SHP77 treated with DMSO at 0.1 percent for 48 hours (cell line): ENCODE measurements around the gene THUMPD2.

Source experiments
- DNase-seq: peaks from one replicate; lab custom pipeline; 2025; lab: John Stamatoyannopoulos, UW

Gene THUMPD2

DNA sequence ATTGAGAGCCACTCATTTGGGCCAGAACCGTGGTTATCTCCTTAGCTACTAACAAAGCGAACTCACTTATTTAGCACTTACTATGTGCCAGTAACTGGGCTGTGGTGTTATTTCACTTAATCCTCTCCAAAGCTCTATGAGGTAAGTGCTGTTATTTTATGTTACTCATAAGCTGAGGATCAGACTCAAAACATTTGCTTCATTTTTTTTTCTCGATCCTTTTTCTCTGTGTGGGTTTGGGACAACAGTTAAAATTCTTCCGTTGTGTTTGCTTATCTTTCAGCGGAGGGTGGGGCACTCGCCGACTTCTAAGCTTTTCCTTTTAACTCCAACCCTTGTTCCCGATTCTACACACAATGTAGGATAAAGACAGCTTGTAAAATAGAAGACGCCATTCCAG is 60.6 kb downstream of the THUMPD2 start:
- DNase-seq = no peak

DNA sequence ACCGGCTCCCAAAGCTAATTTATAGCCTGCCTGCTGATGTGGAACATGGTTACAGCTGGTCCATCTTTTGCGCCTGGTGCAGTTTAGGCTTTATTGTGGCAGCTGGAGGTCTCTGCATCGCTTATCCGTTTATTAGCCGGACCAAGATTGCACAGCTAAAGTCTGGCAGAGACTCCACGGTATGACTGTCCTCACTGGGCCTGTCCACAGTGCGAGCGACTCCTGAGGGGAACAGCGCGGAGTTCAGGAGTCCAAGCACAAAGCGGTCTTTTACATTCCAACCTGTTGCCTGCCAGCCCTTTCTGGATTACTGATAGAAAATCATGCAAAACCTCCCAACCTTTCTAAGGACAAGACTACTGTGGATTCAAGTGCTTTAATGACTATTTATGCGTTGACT is 62.0 kb downstream of the THUMPD2 start:
- DNase-seq = no peak

DNA sequence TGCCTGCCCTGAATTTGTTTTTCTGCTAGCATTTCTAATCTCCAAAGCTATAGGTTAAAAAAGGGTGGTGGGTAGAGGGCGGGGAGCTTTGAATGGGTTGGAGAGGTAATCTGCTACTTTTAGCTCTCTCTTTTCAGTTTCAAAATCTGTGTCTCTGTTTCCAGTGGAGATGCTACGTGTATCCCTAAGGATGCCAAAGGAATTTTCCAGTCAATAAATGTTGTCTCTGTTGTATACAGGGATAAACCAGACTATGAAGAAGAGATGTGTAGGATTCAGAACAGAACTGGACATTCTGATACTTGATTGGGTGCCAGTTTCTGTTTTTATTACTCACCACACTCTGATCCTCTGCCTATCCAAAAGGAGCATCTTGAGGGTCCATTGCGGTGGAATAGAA is 63.2 kb downstream of the THUMPD2 start:
- DNase-seq = no peak

DNA sequence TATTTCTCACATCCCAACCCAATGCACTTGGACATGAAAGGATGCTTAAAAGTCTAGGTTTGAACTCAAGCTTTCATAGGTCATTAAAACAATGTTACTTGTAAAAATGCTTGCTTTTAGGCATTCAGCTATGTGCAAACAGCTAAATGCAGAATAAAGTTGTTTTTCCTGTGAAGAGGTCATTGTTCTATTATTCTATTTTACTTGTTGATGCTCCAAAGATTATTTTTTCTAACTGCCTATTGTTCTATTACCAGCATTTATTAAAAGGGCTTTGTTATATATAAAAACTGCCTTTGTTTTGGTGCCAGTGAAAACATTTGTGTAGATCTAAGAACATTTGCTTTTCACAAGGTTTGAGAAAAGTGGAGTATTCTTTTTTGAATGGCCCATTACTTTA is 64.0 kb downstream of the THUMPD2 start:
- DNase-seq = no peak

DNA sequence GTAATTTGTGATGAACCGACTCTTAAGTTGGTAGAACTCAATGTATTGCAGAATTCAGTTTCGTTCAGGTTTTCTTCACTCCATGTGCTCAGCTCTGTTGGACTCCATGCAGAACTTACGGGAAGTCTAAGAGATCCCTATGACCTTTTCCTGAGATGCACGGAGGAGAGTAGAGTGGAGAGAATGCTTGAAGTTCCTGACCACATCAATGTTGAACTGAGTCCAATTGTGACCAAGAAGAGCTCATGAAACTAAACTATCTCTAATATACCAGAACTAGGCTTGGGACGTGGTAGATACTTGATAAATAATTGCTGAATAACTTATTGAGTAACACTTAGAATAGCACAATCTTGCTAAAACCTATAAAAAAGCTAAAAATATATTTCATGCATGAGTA is 66.1 kb downstream of the THUMPD2 start:
- no peak for DNase-seq

DNA sequence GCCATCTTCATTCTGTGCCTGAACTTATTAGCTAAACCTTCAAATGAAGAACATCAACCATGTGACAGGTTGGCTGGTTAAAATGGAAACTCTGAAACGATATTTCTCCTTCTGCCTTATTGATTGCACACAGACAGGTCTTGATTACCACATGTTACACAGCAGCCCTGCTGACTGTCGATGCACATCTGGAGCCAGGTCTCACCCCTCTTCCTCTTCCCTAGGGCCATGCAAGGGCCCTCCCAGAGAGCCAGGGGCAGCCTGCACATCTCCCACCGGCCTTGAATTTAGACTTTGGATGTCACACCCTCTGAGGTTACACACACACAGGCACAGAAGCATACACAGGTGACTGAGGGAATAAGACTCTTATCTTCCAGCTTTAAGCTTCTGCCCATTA is 68.3 kb downstream of the THUMPD2 start:
- DNase-seq = no peak

DNA sequence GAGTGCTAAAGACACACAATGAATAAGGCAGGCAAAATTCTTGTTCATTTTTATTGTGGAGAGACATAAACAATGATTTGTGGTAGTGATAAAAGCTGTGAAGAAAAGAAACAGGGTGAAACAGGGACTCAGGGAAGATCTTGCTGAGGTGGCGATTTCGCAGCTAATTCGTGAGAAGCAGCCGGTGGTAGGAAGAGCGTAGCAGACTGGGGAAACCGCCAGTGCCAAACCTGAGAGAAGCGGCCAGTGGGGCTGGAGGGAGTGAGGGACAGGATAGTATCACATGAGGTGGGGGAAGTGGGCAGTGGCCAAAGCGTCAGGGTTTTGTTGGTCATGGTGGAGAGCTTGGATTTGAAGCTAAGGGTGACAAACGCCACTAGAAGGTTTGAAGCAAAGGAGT is 71.1 kb downstream of the THUMPD2 start:
- DNase-seq = no peak

DNA sequence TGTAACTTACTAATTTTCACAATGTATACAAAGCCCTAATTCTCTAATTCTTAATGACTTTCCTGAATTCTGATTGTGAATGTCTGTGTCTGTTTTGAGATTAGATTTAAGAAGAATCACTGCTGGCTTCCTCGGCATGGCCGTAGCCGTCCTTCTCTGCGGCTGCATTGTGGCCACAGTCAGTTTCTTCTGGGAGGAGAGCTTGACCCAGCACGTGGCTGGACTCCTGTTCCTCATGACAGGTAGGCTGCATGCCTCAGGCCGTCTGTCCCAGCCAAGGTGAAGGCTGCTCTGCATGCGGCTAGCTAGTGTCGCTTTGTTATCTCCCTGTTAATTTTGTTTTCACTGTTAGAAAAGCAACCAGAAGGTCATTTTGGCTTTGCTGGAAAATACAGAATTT is 72.1 kb downstream of the THUMPD2 start:
- DNase-seq = no peak

DNA sequence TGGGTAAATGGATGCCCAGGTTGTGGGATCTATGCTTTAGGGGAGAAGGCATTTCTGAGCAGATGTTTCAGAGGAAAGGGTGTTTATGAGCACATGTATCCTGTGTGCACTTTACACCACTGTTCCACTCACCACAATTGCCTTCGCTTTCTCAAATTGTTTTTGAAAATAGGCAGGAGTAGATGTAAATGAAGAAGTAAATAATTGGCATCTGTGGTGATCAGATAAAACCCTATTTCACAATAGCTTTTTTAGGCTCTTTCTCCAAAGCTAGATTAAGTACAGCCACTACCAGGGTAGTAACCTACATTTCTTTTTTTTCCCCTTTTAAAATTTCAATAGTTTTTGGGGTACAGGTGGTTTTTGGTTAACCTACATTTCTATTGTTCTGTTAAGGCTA is 72.7 kb downstream of the THUMPD2 start:
- no peak for DNase-seq

DNA sequence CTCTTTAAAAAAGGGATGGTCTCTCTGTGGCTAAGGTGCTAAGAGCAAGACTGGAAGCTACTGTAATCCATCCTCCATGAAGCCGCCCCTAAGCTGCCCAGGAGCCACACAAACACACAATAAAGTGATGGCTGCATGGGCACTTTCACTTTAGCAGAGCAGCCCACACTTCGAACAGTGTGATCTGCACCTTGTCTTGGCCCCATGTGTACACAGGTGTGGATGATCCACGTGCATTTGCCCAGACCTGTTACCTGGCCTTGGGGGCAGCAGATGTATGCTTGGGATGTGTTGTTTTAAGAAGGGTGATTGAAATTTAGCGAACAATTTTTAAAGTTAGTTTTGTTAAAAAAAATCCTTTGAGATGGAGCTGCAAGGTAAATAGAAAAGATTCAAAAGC is 73.4 kb downstream of the THUMPD2 start:
- no peak for DNase-seq

DNA sequence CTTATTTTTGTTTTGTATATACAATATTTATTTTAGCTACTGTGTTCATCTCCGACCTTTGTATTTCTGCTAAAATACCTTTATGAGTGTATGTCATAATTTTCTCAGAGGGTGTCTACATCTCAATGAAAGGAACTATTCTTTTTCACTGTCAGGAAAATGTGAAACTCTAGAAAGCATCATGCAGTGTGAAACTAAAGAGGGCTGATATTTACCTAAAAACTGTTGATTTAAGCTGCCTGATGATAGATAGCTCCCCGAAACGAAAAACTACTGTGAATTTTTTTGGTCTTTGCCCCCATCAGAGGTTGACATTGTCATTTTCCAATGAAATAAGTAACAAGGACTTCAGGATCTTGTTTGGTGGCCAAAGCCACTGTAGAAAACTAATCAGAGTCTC is 74.5 kb downstream of the THUMPD2 start:
- DNase-seq = no peak

DNA sequence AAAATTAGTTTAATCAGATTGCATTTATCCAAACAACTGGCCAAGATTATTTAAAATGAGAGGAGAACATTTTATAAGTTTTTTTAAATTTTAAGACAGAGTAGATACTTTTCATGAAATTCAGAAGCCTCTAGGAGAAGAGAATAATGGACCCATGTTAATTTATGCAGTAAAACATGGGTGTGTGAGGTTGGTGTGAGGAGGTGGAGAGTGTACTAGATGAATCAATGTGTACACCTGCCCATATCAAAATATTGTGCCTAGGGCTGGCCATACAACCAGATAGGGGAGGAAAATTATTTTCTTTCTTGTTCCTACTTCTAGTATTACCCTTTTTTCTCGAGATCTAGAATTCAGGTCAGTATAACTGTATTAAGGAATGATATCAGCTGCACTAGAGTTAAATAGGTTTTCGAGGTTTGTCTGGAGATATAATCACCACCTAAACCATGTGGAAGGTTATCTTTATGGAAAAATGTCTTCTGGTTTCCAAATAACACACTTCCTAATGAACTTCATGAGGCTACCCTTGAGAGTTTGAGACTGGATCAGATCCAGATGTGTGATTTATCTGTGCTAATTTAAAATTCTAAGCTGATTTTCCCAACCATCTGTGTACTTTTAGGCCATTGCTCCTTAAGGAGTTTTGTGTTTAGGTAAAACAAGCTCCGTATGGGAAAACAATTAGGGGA is 75.7 kb downstream of the THUMPD2 start:
- no peak for DNase-seq

DNA sequence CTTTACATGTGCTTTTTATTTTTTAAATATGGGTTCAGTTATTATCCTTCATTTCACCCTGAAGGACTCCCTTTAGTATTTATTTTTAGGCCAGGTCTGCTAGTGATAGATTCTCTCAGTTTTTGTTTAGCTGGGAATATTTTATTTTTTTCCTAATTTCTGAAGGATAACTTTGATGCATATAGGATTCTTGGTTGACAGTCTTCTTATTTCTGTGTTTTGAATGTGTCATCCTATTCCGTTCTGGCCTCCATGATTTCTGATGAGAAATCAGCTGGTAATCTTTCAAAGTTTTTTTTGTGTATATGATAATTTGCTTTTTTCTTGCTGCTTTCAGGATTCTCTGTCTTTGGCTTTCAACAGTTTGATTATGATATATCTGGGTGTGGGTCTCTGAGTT is 77.9 kb downstream of the THUMPD2 start:
- no peak for DNase-seq

DNA sequence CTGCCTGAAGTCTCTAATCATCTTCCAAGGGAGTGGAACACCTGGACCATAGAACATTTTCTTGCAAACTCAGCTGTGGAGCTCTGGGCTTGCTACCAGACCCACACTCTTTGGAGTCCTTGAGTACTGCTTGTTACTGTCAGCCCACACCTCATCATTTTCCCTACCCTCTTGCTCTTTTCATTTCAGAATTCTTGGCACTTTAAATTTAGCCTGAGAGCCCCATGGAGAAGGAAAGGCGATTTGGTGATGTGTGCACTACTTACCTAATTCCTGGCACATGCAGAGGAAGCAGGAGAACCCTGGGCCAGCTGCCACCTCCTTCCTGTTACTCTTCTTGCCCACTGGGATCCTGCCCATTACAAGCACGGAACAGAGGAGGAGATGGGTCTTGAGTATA is 81.6 kb downstream of the THUMPD2 start:
- no peak for DNase-seq

DNA sequence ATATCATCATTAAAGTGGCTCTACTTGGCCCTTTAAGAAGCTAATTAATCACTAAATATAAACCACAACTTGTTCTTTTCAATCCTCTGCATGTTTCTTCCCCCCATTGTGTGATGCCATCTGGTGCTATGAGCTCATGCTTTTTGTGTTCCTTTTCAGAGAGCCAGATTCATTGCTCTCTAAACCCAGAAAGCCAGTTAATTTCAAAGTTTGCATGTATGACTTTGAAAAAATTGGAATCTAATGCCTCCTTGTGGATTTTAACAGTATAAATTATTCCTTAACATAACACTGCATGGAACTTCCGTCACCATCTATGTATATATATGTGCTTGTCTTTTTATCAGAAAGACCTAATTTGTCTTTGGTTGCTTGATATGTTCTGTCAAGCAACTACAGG is 82.2 kb downstream of the THUMPD2 start:
- DNase-seq = no peak

DNA sequence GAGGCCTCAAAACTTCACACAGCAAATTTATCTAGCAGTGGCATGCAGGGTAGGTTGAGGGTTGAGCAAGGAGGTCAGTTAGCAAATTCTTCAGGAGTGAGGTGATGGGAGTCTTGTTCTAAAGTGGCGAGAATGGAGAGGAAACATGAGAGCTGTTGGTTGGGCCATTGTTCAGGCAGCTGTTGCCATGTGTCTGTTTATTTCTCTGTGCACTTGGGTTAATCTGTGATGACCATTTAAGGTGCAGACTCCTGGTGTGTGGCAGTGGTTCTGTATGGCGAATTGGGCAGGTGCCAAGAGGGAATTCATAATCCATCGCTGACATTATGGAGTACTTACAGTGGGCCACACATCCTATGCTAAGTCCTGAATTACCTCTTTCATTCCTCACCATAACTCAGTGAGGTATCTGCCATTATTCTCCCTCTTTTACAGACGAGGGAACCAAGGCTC is 82.9 kb downstream of the THUMPD2 start:
- peak; percentile 21 for DNase-seq

DNA sequence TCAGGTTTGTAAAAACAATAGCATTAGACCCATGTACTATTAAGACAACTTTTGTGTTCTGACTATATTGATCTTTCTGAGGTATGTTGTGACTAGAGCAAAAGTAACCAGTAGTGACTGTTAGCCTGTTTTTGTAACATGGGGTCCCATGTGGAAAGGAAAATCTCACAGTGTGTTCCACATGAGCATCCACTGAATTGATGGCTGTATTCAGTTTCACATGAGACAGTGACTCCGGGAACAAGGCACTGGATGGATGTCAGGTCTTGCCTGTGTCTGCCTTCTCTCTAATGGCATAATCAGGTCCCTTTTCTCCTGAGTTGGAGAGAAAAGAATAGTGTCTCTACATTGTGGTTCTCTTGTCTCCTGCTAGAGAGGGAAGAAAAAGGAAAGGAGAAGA is 85.8 kb downstream of the THUMPD2 start:
- DNase-seq = no peak

DNA sequence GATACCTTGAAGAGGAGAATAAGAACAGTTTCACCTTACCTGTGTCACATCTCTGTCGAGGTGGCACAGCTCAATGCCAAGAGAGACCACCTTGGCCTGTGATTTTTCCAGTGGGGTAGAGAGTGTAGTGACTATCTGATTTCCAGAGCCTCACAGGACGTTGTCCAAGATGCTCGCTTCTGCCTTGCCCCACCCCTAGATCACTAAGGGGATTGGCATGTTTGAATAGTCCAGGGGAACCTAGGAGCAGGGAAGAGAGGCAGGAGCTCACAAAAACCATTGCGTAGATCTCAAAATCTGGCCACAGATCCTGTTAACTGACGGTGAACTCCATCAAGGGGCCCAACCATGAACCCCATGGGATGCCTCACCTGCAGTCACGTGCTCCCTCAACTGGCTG is 89.2 kb downstream of the THUMPD2 start:
- DNase-seq = no peak

DNA sequence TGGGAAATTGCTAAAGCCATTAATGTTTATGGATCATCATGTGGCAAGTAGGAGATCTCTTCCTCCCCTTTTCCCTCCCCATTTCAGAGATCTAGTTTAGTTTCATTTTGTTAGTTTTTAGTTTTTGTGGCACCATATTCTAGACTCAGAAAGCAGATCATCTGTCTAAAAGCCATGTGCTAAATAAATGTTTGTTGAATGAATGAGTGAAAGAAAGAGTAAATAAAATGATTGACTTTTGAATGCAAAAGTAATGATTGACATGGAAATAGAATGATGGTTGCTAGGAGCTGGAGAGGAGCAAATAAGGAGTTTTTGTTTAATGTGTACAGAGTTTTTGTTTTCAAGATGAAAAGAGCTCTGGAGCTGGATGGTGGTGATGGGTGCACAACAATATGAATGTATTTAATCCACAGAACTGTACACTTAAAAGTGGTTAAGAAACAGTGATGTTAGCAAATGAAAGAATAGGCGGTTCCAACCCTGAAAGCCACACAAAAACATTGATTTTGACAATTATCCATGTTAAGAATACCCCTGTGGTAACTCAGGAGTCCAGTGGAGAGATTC is 89.7 kb downstream of the THUMPD2 start:
- DNase-seq = no peak

DNA sequence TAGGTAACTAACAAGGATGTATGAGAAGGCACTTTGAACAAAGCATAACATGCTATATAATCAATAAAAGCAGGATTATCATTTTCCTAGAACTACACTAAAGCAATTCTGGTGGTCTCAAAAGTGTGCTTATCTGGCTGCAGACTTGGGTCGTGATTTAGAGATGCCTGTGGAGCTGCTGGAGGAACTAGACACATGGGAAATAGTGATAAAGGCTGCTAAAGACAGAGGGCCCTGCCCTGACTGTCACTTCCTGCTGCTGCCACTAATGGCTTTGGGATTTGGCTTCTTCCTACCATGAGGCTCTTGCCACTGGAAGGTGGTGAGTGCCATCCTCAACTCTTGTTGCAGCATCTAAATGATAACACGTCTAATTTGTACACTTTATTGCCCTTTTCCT is 90.9 kb downstream of the THUMPD2 start:
- no peak for DNase-seq

DNA sequence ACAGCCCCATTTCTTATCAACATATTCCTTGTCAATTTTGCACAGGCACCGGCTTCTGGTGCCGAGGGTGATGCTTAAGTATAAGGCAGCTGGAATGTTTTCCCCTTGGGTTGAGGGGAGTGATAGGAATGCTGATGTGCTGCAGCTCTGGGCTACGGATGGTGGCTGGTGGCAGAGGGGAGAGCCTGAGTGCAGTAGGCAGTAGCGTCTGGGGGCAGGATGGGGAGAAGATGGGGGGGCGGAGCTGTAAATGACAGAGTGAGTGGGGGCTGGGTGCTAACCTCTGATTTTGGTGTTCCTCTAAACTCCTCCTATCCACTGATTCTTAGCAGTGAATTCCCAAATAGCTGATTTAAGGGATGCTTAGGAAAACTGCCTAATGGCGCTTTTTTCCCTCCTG is 92.6 kb downstream of the THUMPD2 start:
- DNase-seq = no peak
